SK-N-SH treated with all-trans-retinoic acid at 6 μM for 48 hours (cell line): ENCODE measurements around the gene ZBTB7B.

ENCODE experiments used
- BACH2 ChIP-seq: fragments of 250-450 bp; sonication (Bioruptor Pico); IDR thresholded peaks from 2 replicates; pipeline ENCODE4 v1.9.0; 2021; ENCODE audit warnings: mild to moderate bottlenecking, borderline replicate concordance
- RARB ChIP-seq: fragments of 250-450 bp; sonication (Bioruptor Pico); IDR thresholded peaks from 2 replicates; pipeline ENCODE4 v1.8.0; 2021; ENCODE audit warnings: mild to moderate bottlenecking, moderate library complexity
- TCF4 ChIP-seq: fragments of 250-450 bp; sonication (Bioruptor Pico); IDR thresholded peaks from 2 replicates; pipeline ENCODE4 v1.8.0; 2021; ENCODE audit warnings: mild to moderate bottlenecking, moderate library complexity, borderline replicate concordance
- ZFP3 ChIP-seq: fragments of 250-450 bp; sonication (Bioruptor Pico); IDR thresholded peaks from 2 replicates; pipeline ENCODE4 v1.5.0; 2020; ENCODE audit warnings: mild to moderate bottlenecking, moderate library complexity
- ZFP30 ChIP-seq: fragments of 450-650 bp; formaldehyde crosslinking; IDR thresholded peaks from 2 replicates; pipeline ENCODE4 v1.5.0; 2022; ENCODE audit warnings: mild to moderate bottlenecking, moderate library complexity
- ZNF565 ChIP-seq: fragments of 450-650 bp; formaldehyde crosslinking; conservative IDR thresholded peaks from 2 replicates; pipeline ENCODE4 v1.5.0; 2020; ENCODE audit warnings: low read depth, mild to moderate bottlenecking, moderate library complexity
- TF ChIP-seq, protein P1 (sequence below): fragments of 250-450 bp; sonication (Bioruptor Pico); IDR thresholded peaks from 2 replicates; pipeline ENCODE4 v1.8.0; 2020; ENCODE audit warnings: mild to moderate bottlenecking, moderate library complexity, borderline replicate concordance

DNA sequence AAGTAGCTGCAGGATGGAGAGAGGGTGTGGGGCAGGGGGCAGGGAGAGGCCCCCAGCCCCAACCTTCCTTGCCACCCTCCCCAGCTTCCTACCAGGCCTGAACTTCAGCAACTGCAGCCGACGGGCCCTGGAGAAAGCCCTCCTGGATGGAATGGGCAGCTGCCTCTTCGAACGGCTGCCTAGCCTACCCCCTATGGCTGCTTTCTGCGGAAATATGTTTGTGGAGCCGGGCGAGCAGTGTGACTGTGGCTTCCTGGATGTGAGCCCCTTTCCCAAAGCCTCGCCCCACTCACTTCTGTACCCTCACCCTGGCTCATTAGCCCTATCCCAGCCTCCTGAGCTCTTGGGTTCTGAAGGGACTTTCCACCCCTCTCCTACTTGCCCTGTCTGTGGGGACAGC lies 54.5 kb downstream of the ZBTB7B start:
- TF ChIP-seq ZFP30 (CRISPR knock-in tag) (no peak), ZNF565 (no peak), BACH2 (CRISPR knock-in tag) (no peak), TCF4 (CRISPR knock-in tag) (no peak), RARB (CRISPR knock-in tag) (no peak), ZFP3 (CRISPR knock-in tag) (no peak)
- TF ChIP-seq, protein P1, sequence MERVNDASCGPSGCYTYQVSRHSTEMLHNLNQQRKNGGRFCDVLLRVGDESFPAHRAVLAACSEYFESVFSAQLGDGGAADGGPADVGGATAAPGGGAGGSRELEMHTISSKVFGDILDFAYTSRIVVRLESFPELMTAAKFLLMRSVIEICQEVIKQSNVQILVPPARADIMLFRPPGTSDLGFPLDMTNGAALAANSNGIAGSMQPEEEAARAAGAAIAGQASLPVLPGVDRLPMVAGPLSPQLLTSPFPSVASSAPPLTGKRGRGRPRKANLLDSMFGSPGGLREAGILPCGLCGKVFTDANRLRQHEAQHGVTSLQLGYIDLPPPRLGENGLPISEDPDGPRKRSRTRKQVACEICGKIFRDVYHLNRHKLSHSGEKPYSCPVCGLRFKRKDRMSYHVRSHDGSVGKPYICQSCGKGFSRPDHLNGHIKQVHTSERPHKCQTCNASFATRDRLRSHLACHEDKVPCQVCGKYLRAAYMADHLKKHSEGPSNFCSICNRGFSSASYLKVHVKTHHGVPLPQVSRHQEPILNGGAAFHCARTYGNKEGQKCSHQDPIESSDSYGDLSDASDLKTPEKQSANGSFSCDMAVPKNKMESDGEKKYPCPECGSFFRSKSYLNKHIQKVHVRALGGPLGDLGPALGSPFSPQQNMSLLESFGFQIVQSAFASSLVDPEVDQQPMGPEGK (CRISPR knock-in tag), result no peak
